IMR-90 (cell line): ENCODE data around the gene PAPPA. TPM values are rescaled to one million over a fixed set of nuclear protein-coding genes. Genes with fewer than 3 reads are reported as not detected.

Source experiments
- ATAC-seq: fragments of 200-7000 bp; cut with Tn5 transposase; 2 replicates; pipeline ENCODE4 v1.9.1; 2020; ENCODE audit warnings: low read depth, mild to moderate bottlenecking, moderate library complexity
- BruUV-seq: library from RNA; stranded (reverse); fragments of 400-500 nt; replicated peaks from 2 replicates; lab custom pipeline; 2021; lab: Mats Ljungman, UMichigan
- CTCF ChIA-PET: fragments of 300-600 bp; formaldehyde crosslinking; extraction: SDS; loops from one replicate; lab custom pipeline; 2021; ENCODE audit warnings: antibody characterized with exemption; lab: Yijun Ruan, JAX
- POLR2A ChIA-PET: fragments of 300-600 bp; sonication (Branson Sonifier 250); formaldehyde crosslinking; loops from one replicate; lab custom pipeline; 2022; ENCODE audit warnings: antibody characterized with exemption; ENCODE audit not compliant: unreplicated experiment; lab: Charles Lee
- DNase-seq: peaks from one replicate; pipeline ENCODE4 v3.0.0; 2013
- H2AFZ ChIP-seq: replicated peaks from 2 replicates; pipeline ENCODE3; 2013; ENCODE audit warnings: low read length, mild to moderate bottlenecking; ENCODE audit not compliant: poor library complexity
- H2AK5ac ChIP-seq: 2 replicates; pipeline ENCODE4 v1.6.1; 2013; ENCODE audit warnings: low read depth, low read length, inconsistent platforms
- H2AK9ac ChIP-seq: replicated peaks from 2 replicates; pipeline ENCODE3; 2013; ENCODE audit warnings: mild to moderate bottlenecking, low read depth, low read length, moderate library complexity; ENCODE audit not compliant: poor library complexity
- H2BK120ac ChIP-seq: 2 replicates; pipeline ENCODE4 v1.6.1; 2013; ENCODE audit warnings: low read depth, low read length, inconsistent platforms
- H2BK15ac ChIP-seq: 3 replicates; pipeline ENCODE4 v1.6.1; 2013; ENCODE audit warnings: low read depth, low read length, inconsistent platforms
- H2BK20ac ChIP-seq: 2 replicates; pipeline ENCODE4 v1.6.1; 2013; ENCODE audit warnings: low read depth, mild to moderate bottlenecking, inconsistent platforms, low read length, moderate library complexity
- H2BK5ac ChIP-seq: 2 replicates; pipeline ENCODE4 v1.6.1; 2013; ENCODE audit warnings: mild to moderate bottlenecking, low read depth, low read length, inconsistent platforms; ENCODE audit not compliant: poor library complexity, severe bottlenecking
- H3K14ac ChIP-seq: replicated peaks from 2 replicates; pipeline ENCODE4 v1.6.1; 2013; ENCODE audit warnings: low read depth, low read length, inconsistent platforms
- H3K18ac ChIP-seq: 2 replicates; pipeline ENCODE4 v1.6.1; 2013; ENCODE audit warnings: low read depth, low read length, control low read depth
- H3K23ac ChIP-seq: 2 replicates; pipeline ENCODE4 v1.6.1; 2013; ENCODE audit warnings: low read depth, low read length, inconsistent platforms
- H3K27ac ChIP-seq: 2 replicates; pipeline ENCODE4 v1.5.1; 2013; ENCODE audit warnings: mild to moderate bottlenecking, control low read depth, low read length; ENCODE audit not compliant: insufficient read depth
- H3K27me3 ChIP-seq: 2 replicates; pipeline ENCODE4 v1.6.1; 2013; ENCODE audit warnings: low read length; ENCODE audit not compliant: control insufficient read depth, insufficient read depth
- H3K36me3 ChIP-seq: 2 replicates; pipeline ENCODE4 v1.6.1; 2013; ENCODE audit warnings: low read length, mixed read lengths; ENCODE audit not compliant: control insufficient read depth, insufficient read depth
- H3K4ac ChIP-seq: 2 replicates; pipeline ENCODE4 v1.6.1; 2013; ENCODE audit warnings: low read depth, low read length, inconsistent platforms
- H3K4me1 ChIP-seq: 2 replicates; pipeline ENCODE4 v1.6.1; 2013; ENCODE audit warnings: low read length, mixed read lengths; ENCODE audit not compliant: control insufficient read depth, insufficient read depth
- H3K4me2 ChIP-seq: 2 replicates; pipeline ENCODE4 v1.6.1; 2013; ENCODE audit warnings: low read depth, mild to moderate bottlenecking, control low read depth, low read length, moderate library complexity
- H3K4me3 ChIP-seq: 2 replicates; pipeline ENCODE4 v1.5.1; 2013; ENCODE audit warnings: low read depth, mild to moderate bottlenecking, control low read depth, low read length, moderate library complexity; ENCODE audit not compliant: insufficient read depth
- H3K56ac ChIP-seq: 2 replicates; pipeline ENCODE4 v1.6.1; 2013; ENCODE audit warnings: low read length, inconsistent platforms; ENCODE audit not compliant: insufficient read depth; ENCODE audit errors: extremely low read depth
- H3K79me1 ChIP-seq, 2 experiments: 2 replicates each; pipeline ENCODE4 v1.6.1; 2013; ENCODE audit warnings: low read length in 2 of 2, inconsistent platforms in 1 of 2, low read depth in 1 of 2
- H3K9ac ChIP-seq: 2 replicates; pipeline ENCODE4 v1.6.1; 2013; ENCODE audit warnings: low read depth, low read length, control low read depth
- H3K9me1 ChIP-seq: 2 replicates; pipeline ENCODE4 v1.6.1; 2013; ENCODE audit warnings: low read length, inconsistent platforms; ENCODE audit not compliant: insufficient read depth
- H3K9me3 ChIP-seq: 2 replicates; pipeline ENCODE4 v1.6.1; 2013; ENCODE audit warnings: low read length; ENCODE audit not compliant: control insufficient read depth, insufficient read depth
- H4K20me1 ChIP-seq: 2 replicates; pipeline ENCODE4 v1.6.1; 2013; ENCODE audit warnings: low read length, inconsistent platforms; ENCODE audit not compliant: insufficient read depth
- H4K5ac ChIP-seq: 2 replicates; pipeline ENCODE4 v1.6.1; 2013; ENCODE audit warnings: mild to moderate bottlenecking, low read depth, low read length, control low read depth
- H4K8ac ChIP-seq, 2 experiments: 2 replicates each; pipeline ENCODE4 v1.6.1; 2013; ENCODE audit warnings: low read depth in 2 of 2, low read length in 2 of 2, control low read depth in 1 of 2, inconsistent platforms in 1 of 2
- H4K91ac ChIP-seq: 2 replicates; pipeline ENCODE4 v1.6.1; 2013; ENCODE audit warnings: low read depth, low read length, inconsistent platforms; ENCODE audit not compliant: insufficient read depth
- CTCF ChIP-seq: conservative IDR thresholded peaks from 2 replicates; pipeline ENCODE4 v1.5.1; 2012; ENCODE audit warnings: mild to moderate bottlenecking, low read depth, low read length, improper control_type of control experiment
- MAFK ChIP-seq: IDR thresholded peaks from 2 replicates; pipeline ENCODE4 v1.6.1; 2012; ENCODE audit warnings: low read depth, low read length, improper control_type of control experiment
- MAZ ChIP-seq: IDR thresholded peaks from 2 replicates; pipeline ENCODE4 v1.6.1; 2012; ENCODE audit warnings: low read depth, mild to moderate bottlenecking, low read length, improper control_type of control experiment, moderate library complexity, borderline replicate concordance
- NFE2L2 ChIP-seq: fragments of 150-350 bp; IDR thresholded peaks from 2 replicates; pipeline ENCODE4 v1.6.1; 2016; ENCODE audit warnings: low read depth, mild to moderate bottlenecking, low read length
- WGBS, 2 experiments: methylation state at CpG; one replicate each; pipeline versions ENCODE4 v1.1.5 to v1.1.7; 2013; ENCODE audit warnings: missing lambda C conversion rate in 2 of 2; ENCODE audit not compliant: insufficient read length in 1 of 2; ENCODE audit errors: extremely low coverage in 2 of 2; 5-methylcytosine and 5-hydroxymethylcytosine counted together
- dilution Hi-C: fragments of 300-500 bp; cut with HindIII; formaldehyde crosslinking; loops from one replicate; pipeline ENCODE4 v1.14.3; 2018; ENCODE audit warnings: low sequenced_read_pairs; ENCODE audit not compliant: unreplicated experiment
- in situ Hi-C: fragments of 300-500 bp; cut with MboI; formaldehyde crosslinking; loops from 3 replicates; pipeline ENCODE4 v1.14.3; 2019; ENCODE audit warnings: low sequenced_read_pairs, inconsistent platforms, mixed read lengths
- intact Hi-C: fragments of 100-400 bp; cut with micrococcal nuclease; formaldehyde crosslinking; loops from 2 replicates; pipeline ENCODE4 v1.10.0; 2022
- polyA plus RNA-seq, 3 experiments: library from polyadenylated mRNA; depleted of rRNA; stranded (reverse); fragments of >200 nt; gene quantifications; 2 replicates each; pipeline ENCODE4 v1.2.3, GENCODE V29; 2012; ENCODE audit warnings: low replicate concordance in 1 of 3
- total RNA-seq: library from RNA; depleted of rRNA; stranded (reverse); fragments of >200 nt; gene quantifications from 2 replicates; pipeline ENCODE4 v1.2.3, GENCODE V29; 2012

The PAPPA gene
- total and polyA plus RNA-seq, 2 of the 4 experiments (the other 2 are of a cell fraction) = 8.3 to 12.4 TPM

GRCh38 chr9:116134975-116135374 lies 18.6 kb upstream of the PAPPA start:
- ChIA-PET POLR2A (no interaction called here), CTCF (interaction anchor here (0.6 kb wide), 1 partner anchor 12 kb away, joined by 3 read pairs; no protein-coding TSS in a partner anchor)

More at GRCh38 chr9:116134975-116135374, 18.6 kb upstream of the PAPPA start:
- DNase-seq (no peak), ATAC-seq (no peak)
- Histone ChIP-seq H3K9me3 (no peaks in the 10 kb centered on the region), H3K4ac (no peak overlapping the region), H2BK15ac (no peak overlapping the region), H3K27me3 (no peaks in the 10 kb centered on the region), H3K4me2 (no peak overlapping the region), H4K8ac (no peak overlapping the region), H2AK9ac (no peak overlapping the region), H3K23ac (no peak overlapping the region), H3K4me1 (no peaks in the 10 kb centered on the region), H3K27ac (no peak overlapping the region), H3K36me3 (no peaks in the 10 kb centered on the region), H4K20me1 (no peaks in the 10 kb centered on the region), H2BK5ac (no peak overlapping the region), H3K4me3 (no peak overlapping the region), H2BK20ac (no peak overlapping the region), H3K79me1 (no peaks in the 10 kb centered on the region), H3K9ac (no peak overlapping the region), H2AK5ac (no peak overlapping the region), H3K18ac (no peak overlapping the region), H4K5ac (no peak overlapping the region), H2BK120ac (no peak overlapping the region), H2AFZ (no peak overlapping the region), H3K9me1 (no peaks in the 10 kb centered on the region), H3K14ac (no peak overlapping the region), H4K91ac (no peak overlapping the region), H3K56ac (no peak overlapping the region)
- no TSS peak for BruUV-seq
- 50% methylated on average over 1 of the region's 3 CpGs; no CpG with 5 or more reads in 1 of the 2 experiments for WGBS, 2 experiments
- dilution Hi-C loops = no loop called here
- in situ Hi-C loops = no loop called here
- TF ChIP-seq MAZ (no peak), NFE2L2 (no peak), CTCF (no peak), MAFK (peak; percentile 56; the same call in 1 of the 2 replicates)
- intact Hi-C loops = no loop called here
